Mesodermal cell (in vitro differentiated cells): ENCODE data around the gene FAHD2A.
"Not testable (repeated sequence)": the region's sequence is repeated elsewhere in the genome, so short reads cannot be mapped to it uniquely, and the experiment has no call there.

Source experiments
- H3K27ac ChIP-seq: 2 replicates; pipeline ENCODE4 v1.7.0; 2013; ENCODE audit warnings: mild to moderate bottlenecking, low read depth, low read length, moderate library complexity; ENCODE audit not compliant: severe bottlenecking
- H3K36me3 ChIP-seq: 2 replicates; pipeline ENCODE4 v1.7.1; 2013; ENCODE audit warnings: mild to moderate bottlenecking, low read length, moderate library complexity; ENCODE audit not compliant: control insufficient read depth, insufficient read depth
- H3K4me1 ChIP-seq: one replicate; pipeline ENCODE4 v1.7.1; 2013; ENCODE audit warnings: mild to moderate bottlenecking, low read length; ENCODE audit not compliant: insufficient read depth, control insufficient read depth, poor library complexity, severe bottlenecking
- H3K4me3 ChIP-seq: 2 replicates; pipeline ENCODE4 v1.7.0; 2013; ENCODE audit warnings: low read length, control low read depth, mild to moderate bottlenecking; ENCODE audit not compliant: insufficient read depth, poor library complexity, severe bottlenecking; ENCODE audit errors: extremely low read depth
- H3K9me3 ChIP-seq: 2 replicates; pipeline ENCODE4 v1.7.1; 2013; ENCODE audit warnings: mild to moderate bottlenecking, low read length, moderate library complexity; ENCODE audit not compliant: control insufficient read depth
- WGBS, 2 experiments: methylation state at CpG; one replicate each; pipeline ENCODE4 v1.1.5; 2013; ENCODE audit warnings: missing lambda C conversion rate in 2 of 2; ENCODE audit not compliant: insufficient coverage in 2 of 2; 5-methylcytosine and 5-hydroxymethylcytosine counted together

FAHD2A gene

GRCh38 chr2:95442474-95443099, 40.1 kb downstream of the FAHD2A start:
- not testable (repeated sequence) for H3K4me1 ChIP-seq, H3K9me3 ChIP-seq, H3K4me3 ChIP-seq, H3K27ac ChIP-seq, H3K36me3 ChIP-seq
- WGBS, 2 experiments: no CpG with 5 or more reads among the region's 2 CpGs

- not testable (repeated sequence) for H3K4me1 ChIP-seq, H3K27ac ChIP-seq, H3K9me3 ChIP-seq, H3K4me3 ChIP-seq, H3K36me3 ChIP-seq
- no CpG with 5 or more reads among the region's 2 CpGs for WGBS, 2 experiments
Observed at GRCh38 chr2:95445317-95445716, 42.8 kb downstream of the FAHD2A start.

GRCh38 chr2:95463292-95463691, 60.8 kb downstream of the FAHD2A start:
- WGBS, 2 experiments: no CpG with 5 or more reads among the region's 3 CpGs
- not testable (repeated sequence) for H3K27ac ChIP-seq, H3K4me3 ChIP-seq, H3K36me3 ChIP-seq, H3K9me3 ChIP-seq, H3K4me1 ChIP-seq
